Gastroesophageal sphincter (tissue), 3 donors: ENCODE results near the gene ADCK2.

ENCODE experiments used
- CTCF ChIP-seq, 4 experiments: fragments of 200-600 bp in 2 of 4; fragments of 450-650 bp in 2 of 4; sonication (generic) in 1 of 4; IDR thresholded peaks; one replicate each; pipeline ENCODE4 v1.5.1; 2017 to 2019; ENCODE audit warnings: antibody characterized with exemption in 4 of 4, mild to moderate bottlenecking in 2 of 4, moderate library complexity in 2 of 4
- EP300 ChIP-seq: sonication (generic); formaldehyde crosslinking; IDR thresholded peaks from one replicate; pipeline ENCODE4 v1.6.1; 2017; ENCODE audit warnings: antibody characterized with exemption, mild to moderate bottlenecking

- TF ChIP-seq CTCF (IDR thresholded peaks at IDR 0.05) (peak in 1 of 4 experiments; percentile 17), EP300 (no peak)
These were observed 24.1 kb downstream of the ADCK2 start, which contains the start of gene NDUFB2 for GRCh38 chr7:140696680-140697446.
